Measurements from ENCODE around the gene MYO1E.

Gene MYO1E

GRCh38 chr15:59256482-59256881 is 116.2 kb downstream of the MYO1E start:
- DNase-seq = no peak

DNA sequence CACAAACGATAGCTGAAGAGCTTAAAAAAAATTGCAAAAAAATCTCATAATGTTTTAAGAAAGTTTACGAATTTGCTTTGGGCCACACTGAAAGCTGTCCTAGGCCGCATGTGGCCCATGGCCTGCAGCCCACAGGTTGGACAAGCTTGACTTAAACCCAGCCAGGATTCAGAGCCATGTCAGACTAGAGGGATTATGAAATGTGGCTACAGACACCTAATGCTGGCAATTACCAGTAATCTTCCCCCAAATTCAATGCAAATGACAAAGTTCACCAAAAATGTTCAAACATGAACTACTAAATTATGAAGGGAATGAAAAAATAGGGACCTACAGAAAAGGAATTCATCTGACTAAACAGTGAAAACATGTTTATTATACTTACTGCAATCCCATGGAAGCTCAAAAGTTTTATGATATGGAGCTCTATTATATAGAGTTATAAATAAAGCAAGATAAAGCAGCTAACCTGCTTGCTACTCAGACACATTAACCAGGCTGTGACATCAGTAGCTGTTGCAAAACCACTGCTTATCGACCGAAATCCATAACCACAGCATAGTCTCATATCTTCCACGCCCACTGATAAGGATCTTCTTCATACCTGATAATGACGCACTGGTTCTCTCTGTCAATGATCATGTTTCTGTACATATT is 116.9 kb downstream of the MYO1E start:
- DNase-seq = no peak

DNA sequence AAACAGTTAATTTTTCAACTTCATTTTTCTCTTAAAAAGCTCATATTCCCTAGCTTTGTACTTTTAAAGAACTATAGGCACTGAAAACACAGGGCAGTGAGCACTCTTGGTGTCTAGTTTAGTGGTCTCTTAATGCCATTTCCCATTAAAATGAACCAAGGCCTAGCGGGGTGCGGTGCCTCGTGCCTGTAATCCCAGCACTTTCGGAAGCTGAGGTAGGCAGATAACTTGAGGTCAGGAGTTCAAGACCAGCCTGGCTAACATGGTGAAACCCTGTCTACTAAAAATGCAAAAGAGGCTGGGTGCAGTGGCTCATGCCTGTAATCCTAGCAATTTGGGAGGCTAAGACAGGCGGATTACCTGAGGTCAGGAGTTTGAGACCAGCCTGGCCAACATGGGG is 120.5 kb downstream of the MYO1E start:
- no peak for DNase-seq

DNA sequence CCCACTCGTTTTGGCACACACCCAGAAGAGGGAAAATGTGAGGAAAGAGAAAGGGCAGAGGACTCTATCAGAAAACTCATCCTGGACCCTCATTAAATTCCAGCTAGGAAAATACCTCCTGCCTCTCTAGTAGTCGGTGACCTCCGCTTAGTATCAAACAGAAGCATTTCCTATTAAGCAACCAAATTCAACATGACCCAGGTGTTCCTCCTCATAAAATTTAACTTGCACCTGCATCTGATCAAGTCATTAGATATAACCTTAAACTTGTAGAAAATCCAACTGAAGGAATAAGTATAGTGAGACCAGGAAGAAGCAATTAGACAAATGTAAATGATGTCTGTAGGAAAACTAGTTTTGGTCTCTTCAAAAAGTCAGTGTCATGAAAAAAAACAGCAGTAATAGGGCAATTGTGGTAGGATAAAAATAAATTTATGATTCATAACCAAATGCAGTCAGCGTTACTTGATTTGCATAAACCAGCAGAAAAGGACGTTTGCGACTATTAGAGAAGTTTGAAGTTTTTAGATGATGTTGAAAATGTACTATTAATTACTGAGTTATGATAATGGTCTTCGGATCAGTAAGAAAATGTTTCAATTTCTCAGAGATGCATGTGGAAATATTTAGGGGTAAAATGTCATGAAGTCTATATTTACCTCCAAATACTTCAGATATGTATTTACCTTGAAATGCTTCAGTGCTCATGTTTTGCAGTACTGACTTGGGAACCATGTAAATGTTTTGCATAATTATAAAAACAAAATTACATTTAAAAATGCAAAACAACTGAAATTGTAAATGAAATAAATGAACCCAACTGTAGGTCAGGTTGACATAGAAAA is 121.4 kb downstream of the MYO1E start:
- DNase-seq = no peak

- DNase-seq = no peak
Measured at GRCh38 chr15:59250249-59250648, 122.4 kb downstream of the MYO1E start.

DNA sequence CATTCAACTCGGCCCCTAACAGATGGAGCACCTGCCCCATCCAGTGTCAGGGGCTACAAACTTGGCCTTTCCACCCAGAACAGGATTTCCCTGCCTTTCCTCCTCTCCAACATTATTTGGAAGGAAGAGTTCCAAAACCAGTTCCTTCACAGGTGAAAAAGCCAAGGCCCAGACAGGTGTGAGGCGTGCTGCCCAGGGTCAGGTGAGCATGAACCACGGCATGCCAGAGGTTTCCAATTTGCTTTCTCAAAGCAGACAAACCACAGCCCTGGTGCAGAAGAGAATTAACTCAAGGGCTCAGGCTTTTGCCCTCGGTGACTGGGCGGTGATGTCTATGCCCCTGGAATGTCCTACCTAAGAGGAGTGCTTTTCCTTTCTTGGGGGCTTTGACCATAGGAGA is 122.9 kb downstream of the MYO1E start:
- no peak for DNase-seq

GRCh38 chr15:59247364-59247763 is 125.3 kb downstream of the MYO1E start:
- peak; percentile 31 for DNase-seq

DNA sequence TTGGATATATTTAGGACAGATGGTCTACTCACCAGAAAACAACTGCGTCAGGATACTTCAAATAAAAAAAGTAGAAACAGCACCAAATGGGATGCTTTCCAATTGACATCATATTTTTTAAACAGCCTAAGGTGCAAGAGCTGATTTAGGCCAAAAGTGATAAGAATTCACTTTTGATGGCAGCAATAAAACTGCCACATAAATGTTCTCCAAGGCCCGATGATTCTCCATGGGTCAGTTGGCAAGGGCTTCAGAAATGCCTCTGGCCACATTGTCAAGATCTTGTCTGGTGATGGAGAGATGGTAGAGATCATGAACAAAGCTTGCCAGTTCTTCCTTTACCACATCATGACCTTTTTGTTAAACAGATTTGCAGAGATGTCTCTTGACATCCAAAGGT is 127.1 kb downstream of the MYO1E start:
- DNase-seq = no peak

DNA sequence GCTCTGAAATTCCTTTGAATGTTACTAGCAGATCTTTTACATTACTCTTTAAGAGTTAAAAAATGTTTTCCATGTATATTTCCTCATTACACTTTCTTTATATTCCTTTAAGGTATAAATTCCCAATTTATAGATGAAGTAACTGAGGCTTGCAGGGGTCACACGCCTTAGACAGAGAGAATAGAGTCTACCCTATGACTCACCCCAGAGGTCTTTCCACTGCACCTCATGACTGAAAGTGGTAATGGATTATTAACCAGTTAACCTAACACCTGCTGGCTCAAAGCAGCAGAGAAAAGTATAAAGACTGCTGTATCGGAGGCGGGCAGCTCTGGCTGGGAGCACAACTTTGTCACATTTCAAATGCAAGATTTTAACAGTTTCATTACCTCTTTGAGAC is 128.3 kb downstream of the MYO1E start:
- no peak for DNase-seq

- no peak for DNase-seq
Measured at GRCh38 chr15:59243622-59244021, 129.0 kb downstream of the MYO1E start.

- DNase-seq = no peak
Measured at GRCh38 chr15:59242649-59243048, 130.0 kb downstream of the MYO1E start.

- DNase-seq = no peak
Measured at GRCh38 chr15:59240036-59240435, 132.6 kb downstream of the MYO1E start.

DNA sequence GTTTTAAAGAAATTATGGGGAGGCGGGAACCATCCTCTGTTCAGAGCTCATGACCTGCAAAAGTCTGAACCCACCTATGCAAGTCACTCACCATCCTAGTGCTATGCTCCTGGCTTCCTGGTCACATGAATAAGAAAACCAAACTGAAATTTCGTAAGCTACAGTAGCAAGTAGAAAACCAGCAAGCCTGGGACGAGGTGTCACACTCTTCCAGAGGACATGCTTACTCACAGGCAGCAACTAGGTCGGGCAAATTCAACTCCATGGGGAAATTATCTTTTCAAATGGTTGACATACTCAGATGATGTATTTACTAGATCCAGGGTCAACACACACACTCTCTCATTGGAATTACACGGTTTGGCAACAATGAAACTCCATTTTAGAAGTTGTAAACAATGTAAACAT is 134.7 kb downstream of the MYO1E start:
- DNase-seq = no peak

DNA sequence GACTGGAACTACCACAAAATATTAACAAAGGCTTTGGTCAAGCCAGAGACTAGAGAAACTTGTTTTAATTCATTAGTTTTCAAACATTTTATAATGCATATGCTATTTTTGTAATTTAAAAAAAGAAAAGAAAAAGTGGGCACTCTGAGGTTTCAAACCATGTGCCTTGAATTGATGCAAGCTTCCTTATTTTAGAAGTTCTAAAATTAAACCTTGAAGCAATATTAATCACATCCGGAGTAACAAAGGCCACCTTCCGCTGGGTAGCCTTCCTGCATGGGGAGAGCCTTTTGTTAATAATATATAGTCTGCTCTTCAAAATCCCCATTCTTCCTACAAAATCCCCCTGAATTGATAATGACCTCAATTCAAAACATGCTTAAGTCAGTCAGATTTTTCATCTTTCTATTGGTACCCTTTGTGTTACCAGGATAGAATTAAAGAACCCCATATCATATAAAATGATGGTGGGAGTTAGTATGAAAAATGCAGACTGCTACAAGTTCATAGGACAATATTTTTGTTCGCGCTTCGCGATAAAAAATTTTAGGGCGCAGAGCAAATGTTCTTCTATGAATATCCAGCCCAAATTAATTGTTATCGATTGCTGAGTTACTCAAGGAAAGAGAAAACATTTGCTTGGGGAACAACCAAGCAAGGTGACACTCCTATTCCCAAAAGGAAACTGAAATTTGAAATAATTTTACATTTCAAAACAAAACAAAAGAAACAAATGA is 135.4 kb downstream of the MYO1E start:
- DNase-seq = no peak

DNA sequence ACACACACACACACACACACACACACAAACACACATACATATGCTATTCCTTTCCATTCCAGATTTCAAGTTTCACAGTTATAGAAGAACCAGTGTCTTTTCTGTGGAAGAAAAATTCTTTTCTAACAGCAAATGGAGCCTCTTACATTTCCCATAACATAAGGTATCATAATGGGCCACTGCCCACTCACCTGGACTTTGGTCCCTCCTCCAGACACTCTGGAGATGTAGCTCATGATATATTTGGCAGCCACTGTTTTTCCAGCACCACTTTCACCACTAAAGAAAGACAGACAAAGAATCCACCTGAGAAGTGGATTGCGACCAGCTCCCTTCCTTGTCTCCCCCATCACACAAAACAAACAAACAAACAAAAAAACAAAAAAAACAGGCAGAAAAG is 136.3 kb downstream of the MYO1E start:
- no peak for DNase-seq

DNA sequence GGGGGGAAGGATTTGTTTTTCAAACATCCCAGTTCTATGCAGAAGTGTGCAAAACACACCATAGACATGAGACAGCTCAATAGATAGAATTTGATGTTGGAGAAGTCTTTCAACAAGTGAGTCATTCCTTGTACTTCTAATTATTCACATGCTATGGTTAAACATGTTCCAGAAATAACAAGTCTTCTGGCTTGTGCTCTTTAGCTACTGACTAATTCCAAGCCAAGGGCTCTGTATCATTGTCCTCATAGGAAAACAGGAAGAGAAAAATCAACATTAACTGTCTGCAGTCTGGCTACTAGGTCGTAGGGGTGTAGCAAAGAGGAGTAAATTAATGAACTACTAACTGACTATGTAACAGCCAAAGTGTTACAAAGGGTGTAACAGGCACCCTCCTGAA is 140.2 kb downstream of the MYO1E start:
- DNase-seq = no peak

- no peak for DNase-seq
Measured at GRCh38 chr15:59230531-59231055, 142.1 kb downstream of the MYO1E start.

DNA sequence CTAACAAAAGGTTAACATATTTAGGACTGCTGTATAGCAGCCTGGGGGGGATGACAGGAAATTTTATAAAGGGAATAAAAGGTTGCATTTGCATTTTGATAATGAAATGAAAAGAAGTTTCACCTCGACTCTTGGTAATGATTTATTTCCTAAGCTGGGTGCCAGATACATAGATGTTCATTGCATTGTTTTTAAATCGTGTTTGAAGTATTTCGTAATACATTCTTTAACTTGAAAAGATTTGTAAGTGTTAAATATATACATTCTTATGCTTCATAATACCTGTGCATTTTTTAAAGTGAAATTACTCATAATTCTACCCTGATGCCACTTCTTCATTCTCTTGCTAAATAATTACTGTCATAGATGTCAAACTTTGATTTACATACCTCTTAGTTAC is 143.2 kb downstream of the MYO1E start:
- no peak for DNase-seq

GRCh38 chr15:59229015-59229414 is 143.7 kb downstream of the MYO1E start:
- no peak for DNase-seq

- no peak for DNase-seq
Measured at GRCh38 chr15:59227021-59227420, 145.7 kb downstream of the MYO1E start.

- DNase-seq = no peak
Measured at GRCh38 chr15:59224474-59224873, 148.2 kb downstream of the MYO1E start.

DNA sequence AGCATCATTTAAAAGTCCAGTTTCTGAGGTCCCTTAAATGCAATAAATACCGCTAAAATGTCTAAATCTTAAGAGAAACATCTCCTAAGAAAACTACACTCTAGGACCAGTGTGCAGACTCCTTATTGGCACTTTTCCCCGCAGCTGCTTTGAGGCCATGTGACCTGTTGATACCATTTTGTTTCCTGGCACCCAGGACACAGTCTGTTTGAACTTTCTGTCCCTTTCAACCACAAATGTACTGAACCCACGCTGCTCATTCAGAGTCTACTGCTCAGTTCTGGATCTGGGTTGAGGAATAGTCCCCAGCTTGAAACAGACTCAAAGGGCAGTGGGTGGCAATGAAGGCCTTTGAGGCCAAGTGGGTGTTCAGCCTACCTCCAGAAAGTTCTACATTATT is 148.9 kb downstream of the MYO1E start:
- DNase-seq = no peak

GRCh38 chr15:59222906-59223550 is 149.6 kb downstream of the MYO1E start:
- no peak for DNase-seq

Data from NCI-H1694 (cell line).